ENCODE data around the gene TAS1R3.

Gene TAS1R3

GRCh38 chr1:1371746-1372711 lies 40.9 kb downstream of the TAS1R3 start:
- peak; percentile 20 for DNase-seq

- no peak for DNase-seq
Observed at GRCh38 chr1:1373051-1373814, 42.2 kb downstream of the TAS1R3 start.

GRCh38 chr1:1373815-1374588 lies 42.9 kb downstream of the TAS1R3 start:
- DNase-seq: no peak

GRCh38 chr1:1374589-1374928 lies 43.5 kb downstream of the TAS1R3 start:
- DNase-seq: no peak

GRCh38 chr1:1374929-1375662 lies 44.0 kb downstream of the TAS1R3 start, which contains the start of gene AURKAIP1:
TSS of gene AURKAIP1 (minus strand) at chr1:1375207. CDS start at chr1:1374756, 451 bp downstream.
- DNase-seq: peak; percentile 100

GRCh38 chr1:1376551-1377226 lies 45.6 kb downstream of the TAS1R3 start:
- DNase-seq: no peak

- no peak for DNase-seq
Observed at GRCh38 chr1:1377540-1378205, 46.6 kb downstream of the TAS1R3 start.

- no peak for DNase-seq
Observed at GRCh38 chr1:1380860-1381259, 49.8 kb downstream of the TAS1R3 start.

GRCh38 chr1:1381294-1381693 lies 50.2 kb downstream of the TAS1R3 start:
- no peak for DNase-seq

All from NCI-H226 (cell line).